Hepatocyte (in vitro differentiated cells): ENCODE results near the gene C19orf25.

Experiments used
- EZH2 ChIP-seq: fragments of 200-600 bp; sonication (generic); IDR thresholded peaks from 2 replicates; pipeline ENCODE4 v1.6.1; 2016; ENCODE audit warnings: antibody characterized with exemption, mild to moderate bottlenecking, borderline replicate concordance
- TF ChIP-seq, protein P1 (sequence below): fragments of 200-600 bp; sonication (generic); IDR thresholded peaks from 2 replicates; pipeline ENCODE4 v1.5.1; 2016; ENCODE audit warnings: antibody characterized with exemption, mild to moderate bottlenecking; ENCODE audit not compliant: poor library complexity

DNA sequence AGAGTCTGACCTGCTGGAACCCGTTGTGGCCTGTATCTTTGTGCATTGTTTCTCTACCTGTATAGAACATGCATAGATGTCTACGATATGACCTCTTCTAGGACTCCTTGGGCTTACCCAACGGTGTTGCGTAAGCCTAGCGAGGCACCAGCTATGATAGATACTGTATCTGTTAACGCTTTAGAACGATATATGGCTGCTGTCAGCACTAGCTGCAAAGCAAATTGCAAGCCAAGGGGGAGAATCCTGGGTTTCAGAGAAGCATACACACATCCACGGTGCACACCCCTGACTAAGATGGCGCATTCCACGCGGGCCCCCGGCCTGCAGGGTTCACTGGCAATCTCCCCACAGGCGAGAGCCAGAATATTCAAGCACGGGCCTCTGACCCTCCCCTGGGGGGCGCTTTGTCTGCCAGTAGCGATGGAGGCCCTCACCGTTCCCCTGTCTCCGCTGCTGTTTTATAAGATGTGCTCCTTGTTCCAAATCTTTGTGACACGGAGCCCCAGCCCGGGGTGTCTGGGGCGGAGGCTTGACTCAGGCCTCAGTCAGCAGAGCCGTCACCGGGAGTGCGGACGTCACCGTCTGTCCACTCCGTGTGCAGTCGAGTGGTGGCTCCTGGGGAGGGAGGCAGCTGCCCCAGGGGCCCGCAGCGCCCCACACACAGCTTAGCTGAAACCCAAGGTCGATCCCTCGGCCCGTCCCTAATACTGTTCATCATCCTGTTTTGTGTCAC is 53.7 kb downstream of the C19orf25 start:
- TF ChIP-seq, protein P1, sequence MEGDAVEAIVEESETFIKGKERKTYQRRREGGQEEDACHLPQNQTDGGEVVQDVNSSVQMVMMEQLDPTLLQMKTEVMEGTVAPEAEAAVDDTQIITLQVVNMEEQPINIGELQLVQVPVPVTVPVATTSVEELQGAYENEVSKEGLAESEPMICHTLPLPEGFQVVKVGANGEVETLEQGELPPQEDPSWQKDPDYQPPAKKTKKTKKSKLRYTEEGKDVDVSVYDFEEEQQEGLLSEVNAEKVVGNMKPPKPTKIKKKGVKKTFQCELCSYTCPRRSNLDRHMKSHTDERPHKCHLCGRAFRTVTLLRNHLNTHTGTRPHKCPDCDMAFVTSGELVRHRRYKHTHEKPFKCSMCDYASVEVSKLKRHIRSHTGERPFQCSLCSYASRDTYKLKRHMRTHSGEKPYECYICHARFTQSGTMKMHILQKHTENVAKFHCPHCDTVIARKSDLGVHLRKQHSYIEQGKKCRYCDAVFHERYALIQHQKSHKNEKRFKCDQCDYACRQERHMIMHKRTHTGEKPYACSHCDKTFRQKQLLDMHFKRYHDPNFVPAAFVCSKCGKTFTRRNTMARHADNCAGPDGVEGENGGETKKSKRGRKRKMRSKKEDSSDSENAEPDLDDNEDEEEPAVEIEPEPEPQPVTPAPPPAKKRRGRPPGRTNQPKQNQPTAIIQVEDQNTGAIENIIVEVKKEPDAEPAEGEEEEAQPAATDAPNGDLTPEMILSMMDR = no peak
- no peak for TF ChIP-seq EZH2
